ENCODE data around the gene SORCS2. TPM values are rescaled to one million over a fixed set of nuclear protein-coding genes. Genes with fewer than 3 reads are reported as not detected.

SORCS2 gene
- total RNA-seq, 3 donors from 2014 or later: 0.66 to 1.3 (median 0.80) TPM

DNA sequence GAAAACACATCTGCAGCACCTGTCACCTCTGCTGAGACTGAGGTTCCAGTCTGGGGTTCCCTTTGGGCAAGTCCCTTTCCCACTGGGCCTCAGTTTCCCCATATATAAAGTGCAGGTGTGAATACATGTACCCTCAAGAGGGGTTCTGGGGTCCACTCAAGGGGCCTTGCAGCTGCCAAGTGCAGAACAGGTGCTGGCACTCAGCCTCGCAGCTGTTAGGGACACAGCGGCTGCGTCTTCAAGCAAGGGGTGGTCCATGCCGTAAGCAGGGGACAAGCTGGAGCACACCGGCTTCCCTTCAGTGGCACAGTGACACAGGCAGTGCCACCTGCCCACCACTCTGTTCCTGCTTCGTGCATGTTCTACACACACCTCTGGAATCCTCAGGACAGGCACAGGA, 329.3 kb downstream of the SORCS2 start:
- Histone ChIP-seq H3K4me3 (no peak overlapping the region), H3K36me3 (no peaks in the 10 kb centered on the region), H3K9me3 (no peaks in the 10 kb centered on the region), H3K27ac (no peak overlapping the region), H3K4me1 (no peaks in the 10 kb centered on the region), H3K27me3 (peaks cover 0 to 58% of the 10 kb centered on the region in 2 donors)
- no peak for DNase-seq (ENCODE audit: low spot score in 2 of 2)
- TF ChIP-seq POLR2AphosphoS5 (IDR thresholded peaks at IDR 0.05) (no peak), POLR2A (IDR thresholded peaks at IDR 0.05) (no peak)
- TF ChIP-seq, protein P1, sequence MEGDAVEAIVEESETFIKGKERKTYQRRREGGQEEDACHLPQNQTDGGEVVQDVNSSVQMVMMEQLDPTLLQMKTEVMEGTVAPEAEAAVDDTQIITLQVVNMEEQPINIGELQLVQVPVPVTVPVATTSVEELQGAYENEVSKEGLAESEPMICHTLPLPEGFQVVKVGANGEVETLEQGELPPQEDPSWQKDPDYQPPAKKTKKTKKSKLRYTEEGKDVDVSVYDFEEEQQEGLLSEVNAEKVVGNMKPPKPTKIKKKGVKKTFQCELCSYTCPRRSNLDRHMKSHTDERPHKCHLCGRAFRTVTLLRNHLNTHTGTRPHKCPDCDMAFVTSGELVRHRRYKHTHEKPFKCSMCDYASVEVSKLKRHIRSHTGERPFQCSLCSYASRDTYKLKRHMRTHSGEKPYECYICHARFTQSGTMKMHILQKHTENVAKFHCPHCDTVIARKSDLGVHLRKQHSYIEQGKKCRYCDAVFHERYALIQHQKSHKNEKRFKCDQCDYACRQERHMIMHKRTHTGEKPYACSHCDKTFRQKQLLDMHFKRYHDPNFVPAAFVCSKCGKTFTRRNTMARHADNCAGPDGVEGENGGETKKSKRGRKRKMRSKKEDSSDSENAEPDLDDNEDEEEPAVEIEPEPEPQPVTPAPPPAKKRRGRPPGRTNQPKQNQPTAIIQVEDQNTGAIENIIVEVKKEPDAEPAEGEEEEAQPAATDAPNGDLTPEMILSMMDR (IDR thresholded peaks at IDR 0.05): no peak
- intact Hi-C loops (cut with DNase I; ENCODE audit: low total_unique reads): no loop called here

DNA sequence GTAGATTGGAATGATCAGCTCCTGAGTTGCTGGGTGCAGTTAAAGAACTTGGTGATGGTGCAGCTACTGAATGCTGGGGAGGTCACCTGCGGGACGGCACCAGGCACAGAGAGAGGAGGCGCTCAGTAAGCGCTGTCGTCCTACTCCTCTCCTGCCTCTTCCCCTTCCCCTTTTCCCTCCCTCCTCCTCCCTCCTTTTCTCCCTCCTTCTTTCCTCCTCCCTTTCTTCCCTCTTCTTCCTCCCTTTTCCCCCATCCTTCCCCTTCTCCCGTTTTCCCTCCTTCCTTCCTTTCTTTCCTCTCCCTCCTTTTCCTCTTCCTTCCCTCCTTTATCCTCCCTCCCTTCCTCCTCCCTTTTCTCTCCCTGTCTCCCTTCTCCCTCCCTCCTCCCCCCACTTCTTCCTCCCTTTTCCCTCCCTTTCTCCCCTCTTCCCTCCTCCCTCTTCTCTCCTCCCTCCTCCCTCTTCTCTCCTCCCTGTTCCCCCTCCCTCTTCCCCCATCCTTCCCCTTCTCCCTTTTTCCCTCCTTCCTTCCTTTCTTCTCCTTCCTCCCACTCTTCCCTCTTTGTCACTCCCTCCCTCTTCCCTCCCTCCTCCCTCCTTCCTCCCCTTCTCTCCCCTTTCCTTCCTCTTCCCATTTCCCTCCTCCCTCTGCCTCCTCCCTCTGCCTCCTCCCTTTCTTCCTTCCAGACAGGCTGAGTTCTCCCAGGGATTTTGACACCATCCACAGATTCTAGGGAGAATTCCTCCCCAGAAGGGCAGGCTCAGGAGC, 330.3 kb downstream of the SORCS2 start:
- Histone ChIP-seq H3K9me3 (no peaks in the 10 kb centered on the region), H3K27ac (no peak overlapping the region), H3K4me3 (no peak overlapping the region), H3K36me3 (no peaks in the 10 kb centered on the region), H3K27me3 (peaks cover 0 to 60% of the 10 kb centered on the region in 2 donors), H3K4me1 (no peaks in the 10 kb centered on the region)
- no peak for DNase-seq (ENCODE audit: low spot score in 2 of 2)
- TF ChIP-seq, protein P1 (IDR thresholded peaks at IDR 0.05): no peak
- TF ChIP-seq POLR2AphosphoS5 (IDR thresholded peaks at IDR 0.05) (no peak), POLR2A (IDR thresholded peaks at IDR 0.05) (no peak)
- intact Hi-C loops (cut with DNase I; ENCODE audit: low total_unique reads): no loop called here

DNA sequence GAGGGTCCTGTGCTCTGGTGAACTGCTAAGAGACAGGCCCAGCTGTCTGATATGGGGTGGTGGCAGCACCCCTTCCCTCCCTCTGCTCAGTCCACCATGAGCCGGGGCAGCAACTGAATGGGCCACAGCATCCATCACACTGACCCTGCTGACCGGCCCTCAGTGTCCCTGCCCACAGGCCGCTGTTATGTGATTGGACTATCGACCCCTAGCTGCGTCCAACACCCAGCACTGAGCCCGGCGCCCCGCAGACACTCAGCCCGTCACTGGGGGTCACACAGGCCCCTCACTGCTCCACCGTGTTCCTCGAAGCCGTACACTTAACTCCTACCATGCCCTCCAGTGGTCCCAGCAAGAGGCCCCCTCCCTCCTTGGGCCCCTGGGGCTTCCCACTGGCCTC, 331.2 kb downstream of the SORCS2 start:
- Histone ChIP-seq H3K27ac (no peak overlapping the region), H3K4me1 (no peaks in the 10 kb centered on the region), H3K27me3 (peaks cover 0 to 60% of the 10 kb centered on the region in 2 donors), H3K9me3 (no peaks in the 10 kb centered on the region), H3K4me3 (no peak overlapping the region), H3K36me3 (no peaks in the 10 kb centered on the region)
- TF ChIP-seq POLR2A (IDR thresholded peaks at IDR 0.05) (no peak), POLR2AphosphoS5 (IDR thresholded peaks at IDR 0.05) (no peak)
- TF ChIP-seq, protein P1 (IDR thresholded peaks at IDR 0.05): no peak
- intact Hi-C loops (cut with DNase I; ENCODE audit: low total_unique reads): no loop called here
- no peak for DNase-seq (ENCODE audit: low spot score in 2 of 2)

DNA sequence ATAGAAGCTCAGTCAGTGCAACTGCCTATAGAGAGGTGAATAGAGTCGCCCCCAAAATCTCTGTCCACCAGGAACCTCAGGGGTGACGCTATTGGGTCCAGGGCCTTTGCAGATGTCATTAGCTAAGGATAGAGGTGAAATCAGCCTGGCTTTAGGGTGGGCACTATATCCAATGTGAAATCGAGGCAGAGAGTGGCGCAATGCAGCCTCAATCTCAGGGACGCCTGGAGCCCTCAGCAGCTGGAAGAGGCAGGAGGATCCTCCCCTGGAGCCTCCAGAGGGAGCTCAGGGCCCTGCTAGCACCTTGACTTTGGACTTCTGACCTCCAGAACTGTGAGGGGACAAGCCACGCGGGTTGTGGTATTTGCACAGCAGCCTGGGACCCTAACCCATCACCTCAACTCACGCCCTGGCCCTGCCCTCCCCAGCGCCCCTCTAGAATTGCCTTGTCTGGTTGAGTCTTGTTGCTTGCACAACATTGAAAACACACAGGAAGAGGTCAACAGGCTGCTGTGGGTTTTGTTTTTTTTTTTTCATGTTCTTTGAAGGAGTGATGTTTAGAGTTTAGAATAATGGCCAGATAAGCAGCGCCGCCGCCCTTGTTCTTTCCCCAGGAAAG, 331.8 kb downstream of the SORCS2 start:
- TF ChIP-seq, protein P1 (IDR thresholded peaks at IDR 0.05): no peak
- TF ChIP-seq POLR2A (IDR thresholded peaks at IDR 0.05) (no peak), POLR2AphosphoS5 (IDR thresholded peaks at IDR 0.05) (no peak)
- Histone ChIP-seq H3K4me1 (no peaks in the 10 kb centered on the region), H3K4me3 (no peak overlapping the region), H3K27me3 (peaks cover 0 to 58% of the 10 kb centered on the region in 2 donors), H3K9me3 (no peaks in the 10 kb centered on the region), H3K36me3 (no peaks in the 10 kb centered on the region), H3K27ac (no peak overlapping the region)
- intact Hi-C loops (cut with DNase I; ENCODE audit: low total_unique reads): no loop called here
- no peak for DNase-seq (ENCODE audit: low spot score in 2 of 2)

DNA sequence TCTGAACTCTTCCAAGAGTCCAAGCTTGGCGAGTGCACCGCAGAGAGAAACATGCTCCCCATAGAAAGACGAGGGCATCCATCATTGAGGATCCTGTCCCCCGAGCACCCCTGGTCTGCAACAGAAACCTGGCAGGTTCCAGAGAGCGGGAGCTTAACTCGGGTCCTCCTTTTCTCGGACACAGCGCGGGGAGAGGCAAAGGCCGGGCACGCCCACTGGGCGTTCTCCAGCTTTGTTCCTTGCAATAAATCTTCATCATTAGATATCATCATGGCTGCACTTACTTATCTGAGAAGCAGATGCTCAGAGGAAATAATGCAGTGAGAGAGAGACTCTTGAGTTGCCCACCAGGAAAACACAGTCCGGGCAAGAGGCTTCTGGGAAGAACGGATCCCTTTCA, 332.5 kb downstream of the SORCS2 start:
- DNase-seq (ENCODE audit: low spot score in 2 of 2): no peak
- no peak overlapping the region for H3K27ac ChIP-seq

More for the DNA sequence above, 332.5 kb downstream of the SORCS2 start:
- intact Hi-C loops (cut with DNase I; ENCODE audit: low total_unique reads): no loop called here
- H3K4me1 ChIP-seq: no peaks in the 10 kb centered on the region
- TF ChIP-seq POLR2AphosphoS5 (IDR thresholded peaks at IDR 0.05) (no peak), POLR2A (IDR thresholded peaks at IDR 0.05) (no peak)
- TF ChIP-seq, protein P1 (IDR thresholded peaks at IDR 0.05): no peak
- H3K4me3 ChIP-seq: no peak overlapping the region
- H3K36me3 ChIP-seq: no peaks in the 10 kb centered on the region
- no peaks in the 10 kb centered on the region for H3K9me3 ChIP-seq
- H3K27me3 ChIP-seq: peaks cover 0 to 51% of the 10 kb centered on the region in 2 donors

Measured in breast epithelium (tissue), 4 donors.